GM23248 (cell line): ENCODE measurements around the gene UBE2G1.

Experiments
- EZH2 ChIP-seq: fragments of 200-600 bp; sonication (generic); IDR thresholded peaks from 2 replicates; pipeline ENCODE4 v1.6.1; 2018; ENCODE audit warnings: antibody characterized with exemption, mild to moderate bottlenecking; ENCODE audit not compliant: insufficient read depth, poor library complexity, severe bottlenecking
- EZH2phosphoT487 ChIP-seq: fragments of 200-600 bp; sonication (generic); IDR thresholded peaks from 2 replicates; pipeline ENCODE4 v1.6.1; 2018; ENCODE audit warnings: antibody characterized with exemption, moderate library complexity, mild to moderate bottlenecking, low read depth; ENCODE audit not compliant: insufficient read depth

DNA sequence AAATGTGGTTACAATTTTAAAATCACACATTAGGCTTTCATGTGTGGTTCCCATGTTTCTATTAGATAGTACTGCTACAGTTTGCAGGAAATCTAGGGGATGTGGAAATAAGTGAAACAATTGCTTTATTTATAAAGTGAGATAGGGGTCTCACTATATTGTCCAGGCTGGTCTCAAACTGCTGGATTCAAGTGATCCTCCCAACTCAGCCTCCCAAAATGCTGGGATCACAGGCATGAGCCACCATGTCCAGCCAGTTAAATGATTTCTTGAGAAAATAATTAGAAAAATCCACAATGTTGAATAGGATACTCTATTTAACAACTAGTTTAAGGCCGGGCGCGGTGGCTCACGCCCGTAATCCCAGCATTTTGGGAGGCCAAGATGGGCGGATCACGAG lies 42.0 kb downstream of the UBE2G1 start:
- TF ChIP-seq EZH2phosphoT487 (no peak), EZH2 (no peak)
